Neural progenitor cell (in vitro differentiated cells): ENCODE measurements around the gene GALC. TPM values are rescaled to one million over a fixed set of nuclear protein-coding genes. Genes with fewer than 3 reads are reported as not detected.
A peak's percentile ranks its signal among the peaks of the same experiment; 100 is the strongest.

ENCODE experiments used
- DNase-seq: peaks from one replicate; pipeline ENCODE4 v3.0.0-alpha.2; 2016; ENCODE audit warnings: low spot score
- H2AFZ ChIP-seq: fragments of 200-600 bp; sonication (generic); replicated peaks from 2 replicates; pipeline ENCODE4 v1.6.1; 2016; ENCODE audit warnings: antibody characterized with exemption
- H3F3A ChIP-seq: fragments of 200-600 bp; sonication (generic); 2 replicates; pipeline ENCODE4 v1.6.1; 2016; ENCODE audit warnings: antibody characterized with exemption, low read depth
- H3K27ac ChIP-seq: fragments of 200-600 bp; sonication (generic); 2 replicates; pipeline ENCODE4 v1.5.1; 2016; ENCODE audit warnings: mild to moderate bottlenecking
- H3K27me3 ChIP-seq: fragments of 200-600 bp; sonication (generic); 2 replicates; pipeline ENCODE4 v1.6.1; 2016; ENCODE audit warnings: mild to moderate bottlenecking, moderate library complexity
- H3K36me3 ChIP-seq: fragments of 200-600 bp; sonication (generic); 2 replicates; pipeline ENCODE4 v1.5.1; 2016
- H3K4me1 ChIP-seq: fragments of 200-600 bp; sonication (generic); 2 replicates; pipeline ENCODE4 v1.6.1; 2016; ENCODE audit warnings: mixed run types
- H3K4me2 ChIP-seq: fragments of 200-600 bp; sonication (generic); 2 replicates; pipeline ENCODE4 v1.6.1; 2016
- H3K4me3 ChIP-seq: fragments of 200-600 bp; sonication (generic); 2 replicates; pipeline ENCODE4 v1.5.1; 2016
- H3K79me2 ChIP-seq: fragments of 200-600 bp; sonication (generic); 2 replicates; pipeline ENCODE4 v1.6.1; 2016; ENCODE audit warnings: low read depth
- H3K9ac ChIP-seq: fragments of 200-600 bp; sonication (generic); 2 replicates; pipeline ENCODE4 v1.6.1; 2016
- H3K9me3 ChIP-seq: fragments of 200-600 bp; sonication (generic); 2 replicates; pipeline ENCODE4 v1.5.1; 2016; ENCODE audit warnings: low read depth
- H4K20me1 ChIP-seq: fragments of 200-600 bp; sonication (generic); 2 replicates; pipeline ENCODE4 v1.6.1; 2016; ENCODE audit warnings: low read depth
- H3K27ac Mint-ChIP-seq: 3 replicates; pipeline ENCODE4 v1.8.0; 2021; ENCODE audit warnings: mixed read lengths
- H3K27me3 Mint-ChIP-seq: 2 replicates; pipeline ENCODE4 v1.8.0; 2022; ENCODE audit warnings: low read depth, mild to moderate bottlenecking, inconsistent platforms, moderate library complexity, mixed read lengths; ENCODE audit not compliant: insufficient read depth
- H3K36me3 Mint-ChIP-seq: 3 replicates; pipeline ENCODE4 v1.8.0; 2021; ENCODE audit warnings: mixed read lengths
- H3K4me1 Mint-ChIP-seq: 3 replicates; pipeline ENCODE4 v1.8.0; 2021; ENCODE audit warnings: mixed read lengths
- H3K4me3 Mint-ChIP-seq: 3 replicates; pipeline ENCODE4 v1.8.0; 2021; ENCODE audit warnings: mild to moderate bottlenecking, moderate library complexity, mixed read lengths
- H3K9me3 Mint-ChIP-seq: 3 replicates; pipeline ENCODE4 v1.8.0; 2020; ENCODE audit warnings: mixed read lengths
- CTCF ChIP-seq: fragments of 200-600 bp; sonication (generic); IDR thresholded peaks from 2 replicates; pipeline ENCODE4 v1.5.1; 2017; ENCODE audit warnings: antibody characterized with exemption, mild to moderate bottlenecking
- EZH2 ChIP-seq: fragments of 200-600 bp; sonication (generic); IDR thresholded peaks from 2 replicates; pipeline ENCODE4 v1.6.1; 2017; ENCODE audit warnings: antibody characterized with exemption, mild to moderate bottlenecking, moderate library complexity
- EZH2phosphoT487 ChIP-seq: fragments of 200-600 bp; sonication (generic); IDR thresholded peaks from 2 replicates; pipeline ENCODE4 v1.6.1; 2017; ENCODE audit warnings: antibody characterized with exemption
- total RNA-seq: library from RNA; depleted of rRNA; stranded (reverse); fragments of >200 nt; gene quantifications from 2 replicates; pipeline ENCODE4 v1.2.3, GENCODE V29; 2015; ENCODE audit warnings: low replicate concordance

GALC gene
- 22.8 and 30.8 TPM in 2 replicates for total RNA-seq

- peak within 1 kb of the TSS; percentile 74 for H3K4me3 ChIP-seq
- Mint-ChIP-seq H3K4me3 (peak within 1 kb of the TSS; percentile 86), H3K27me3 (no peaks in the 10 kb centered on the region), H3K27ac (peak within 1 kb of the TSS; percentile 89), H3K4me1 (peaks cover 21% of the 10 kb centered on the region), H3K36me3 (no peaks in the 10 kb centered on the region), H3K9me3 (peaks cover 2% of the 10 kb centered on the region)
- DNase-seq: peak; percentile 96
- H4K20me1 ChIP-seq: no peaks in the 10 kb centered on the region
- H2AFZ ChIP-seq: peak within 1 kb of the TSS; percentile 98
- H3K27me3 ChIP-seq: no peaks in the 10 kb centered on the region
- H3K27ac ChIP-seq: peak within 1 kb of the TSS; percentile 62
- H3K79me2 ChIP-seq: no peaks in the 10 kb centered on the region
- H3K4me1 ChIP-seq: peaks cover 4% of the 10 kb centered on the region
- H3F3A ChIP-seq: peaks cover 13% of the 10 kb centered on the region
- H3K4me2 ChIP-seq: peak within 1 kb of the TSS; percentile 84
- no peaks in the 10 kb centered on the region for H3K36me3 ChIP-seq
- TF ChIP-seq EZH2phosphoT487 (peak; percentile 34), CTCF (no peak), EZH2 (peak; percentile 36)
- peak within 1 kb of the TSS; percentile 6 for H3K9ac ChIP-seq
- no peaks in the 10 kb centered on the region for H3K9me3 ChIP-seq
These were observed at the start of gene GALC for GRCh38 chr14:87992718-87993628. Gene GALC (minus strand): TSS chr14:87993182. CDS start chr14:87993164, 18 bp downstream.

GRCh38 chr14:88040146-88040545, 47.2 kb upstream of the GALC start:
- Mint-ChIP-seq H3K27me3 (no peaks in the 10 kb centered on the region), H3K9me3 (peaks cover 4% of the 10 kb centered on the region), H3K4me3 (no peak overlapping the region), H3K27ac (no peak overlapping the region), H3K4me1 (peaks cover 23% of the 10 kb centered on the region), H3K36me3 (no peaks in the 10 kb centered on the region)
- Histone ChIP-seq H3K79me2 (no peaks in the 10 kb centered on the region), H3K4me2 (no peak overlapping the region), H3K36me3 (no peaks in the 10 kb centered on the region), H3K9me3 (no peaks in the 10 kb centered on the region), H3K27ac (no peak overlapping the region), H4K20me1 (no peaks in the 10 kb centered on the region), H2AFZ (no peak overlapping the region), H3K4me3 (no peak overlapping the region), H3F3A (no peaks in the 10 kb centered on the region), H3K27me3 (no peaks in the 10 kb centered on the region), H3K4me1 (peaks cover 15% of the 10 kb centered on the region), H3K9ac (no peak overlapping the region)
- TF ChIP-seq EZH2phosphoT487: no peak
- no peak for TF ChIP-seq EZH2
- no peak for TF ChIP-seq CTCF
- no peak for DNase-seq

- Mint-ChIP-seq H3K4me1 (peaks cover 23% of the 10 kb centered on the region), H3K4me3 (no peak overlapping the region), H3K27ac (no peak overlapping the region), H3K9me3 (peaks cover 4% of the 10 kb centered on the region), H3K36me3 (no peaks in the 10 kb centered on the region), H3K27me3 (no peaks in the 10 kb centered on the region)
- no peaks in the 10 kb centered on the region for H3F3A ChIP-seq
- H3K27me3 ChIP-seq: no peaks in the 10 kb centered on the region
- no peak overlapping the region for H3K4me2 ChIP-seq
- no peak overlapping the region for H3K9ac ChIP-seq
- H3K9me3 ChIP-seq: no peaks in the 10 kb centered on the region
- H3K36me3 ChIP-seq: no peaks in the 10 kb centered on the region
- peaks cover 15% of the 10 kb centered on the region for H3K4me1 ChIP-seq
- H3K79me2 ChIP-seq: no peaks in the 10 kb centered on the region
- no peak overlapping the region for H3K4me3 ChIP-seq
- no peaks in the 10 kb centered on the region for H4K20me1 ChIP-seq
- no peak overlapping the region for H2AFZ ChIP-seq
- DNase-seq: no peak
- TF ChIP-seq EZH2phosphoT487: no peak
- no peak overlapping the region for H3K27ac ChIP-seq
These were observed 46.2 kb upstream of the GALC start for GRCh38 chr14:88039197-88039596.

- H2AFZ ChIP-seq: no peak overlapping the region
- DNase-seq: peak; percentile 28
- no peak overlapping the region for H3K27ac Mint-ChIP-seq
- no peaks in the 10 kb centered on the region for H3K79me2 ChIP-seq
- H3K9me3 ChIP-seq: no peaks in the 10 kb centered on the region
- no peak overlapping the region for H3K4me3 ChIP-seq
- H3K36me3 ChIP-seq: no peaks in the 10 kb centered on the region
- H3K4me2 ChIP-seq: peak overlapping the region; percentile 24
- peaks cover 4% of the 10 kb centered on the region for H3K9me3 Mint-ChIP-seq
- H3K4me3 Mint-ChIP-seq: no peak overlapping the region
- no peak overlapping the region for H3K27ac ChIP-seq
- peaks cover 15% of the 10 kb centered on the region for H3K4me1 ChIP-seq
- no peaks in the 10 kb centered on the region for H3F3A ChIP-seq
- H3K36me3 Mint-ChIP-seq: no peaks in the 10 kb centered on the region
- TF ChIP-seq EZH2 (no peak), EZH2phosphoT487 (no peak), CTCF (no peak)
- no peaks in the 10 kb centered on the region for H3K27me3 ChIP-seq
- no peaks in the 10 kb centered on the region for H3K27me3 Mint-ChIP-seq
- no peak overlapping the region for H3K9ac ChIP-seq
- H4K20me1 ChIP-seq: no peaks in the 10 kb centered on the region
- H3K4me1 Mint-ChIP-seq: peaks cover 23% of the 10 kb centered on the region
These were observed 44.3 kb upstream of the GALC start for GRCh38 chr14:88037325-88037724.
